Left lung (tissue), 10 donors: ENCODE results near the gene SPRYD3. TPM values are rescaled to one million over a fixed set of nuclear protein-coding genes. Genes with fewer than 3 reads are reported as not detected.

Experiments used
- ATAC-seq: fragments of 200-7000 bp; cut with Tn5 transposase; one replicate; pipeline ENCODE4 v1.9.1; 2020; ENCODE audit warnings: moderate library complexity
- DNase-seq, 4 donors: peaks; one replicate each; pipeline ENCODE4 v3.0.0-alpha.2; 2013 to 2020
- H3K27ac ChIP-seq, 2 donors: fragments of 200-600 bp; sonication (generic) in 1 of 2; one replicate each; pipeline versions ENCODE4 v1.5.0 to v1.8.0; 2020 to 2021
- H3K27me3 ChIP-seq, 2 donors: fragments of 200-600 bp; sonication (generic) in 1 of 2; one replicate each; pipeline versions ENCODE4 v1.5.0 to v1.8.0; 2020 to 2021
- H3K36me3 ChIP-seq, 2 donors: fragments of 200-600 bp; sonication (generic) in 1 of 2; one replicate each; pipeline versions ENCODE4 v1.5.0 to v1.8.0; 2020 to 2021
- H3K4me1 ChIP-seq, 2 donors: fragments of 200-600 bp; one replicate each; pipeline ENCODE4 v1.8.0; 2021
- H3K4me3 ChIP-seq, 2 donors: fragments of 200-600 bp; sonication (generic) in 1 of 2; one replicate each; pipeline versions ENCODE4 v1.5.0 to v1.8.0; 2020 to 2021; ENCODE audit warnings: mild to moderate bottlenecking in 1 of 2
- H3K9me3 ChIP-seq, 2 donors: fragments of 200-600 bp; sonication (generic) in 1 of 2; one replicate each; pipeline versions ENCODE4 v1.5.0 to v1.8.0; 2020 to 2021
- intact Hi-C, 2 donors: fragments of 100-400 bp; cut with DNase I; formaldehyde crosslinking; loops; one replicate each; pipeline versions ENCODE4 v1.11.2 to v1.14.2; 2022
- polyA plus RNA-seq, 6 donors: library from polyadenylated mRNA; unstranded; fragments of 120-200 nt; gene quantifications; one replicate each; pipeline ENCODE4 v1.2.1, GENCODE V29; 2013; ENCODE audit not compliant: insufficient read length in 6 of 6
- total RNA-seq, 2 donors: library from RNA; stranded (reverse); fragmentation: NEBNext Ultra II Directional; extraction: Animal tissue kit (Norgen Biotek cat#: 25700); gene quantifications; one replicate each; pipeline ENCODE4 v1.2.1, GENCODE V29; 2021
- TF ChIP-seq, protein P1 (sequence below), 2 donors: fragments of 200-600 bp; sonication (generic) in 1 of 2; IDR thresholded peaks; one replicate each; pipeline versions ENCODE4 v1.5.0 to v1.8.0; 2021; ENCODE audit warnings: antibody characterized with exemption in 2 of 2
- donor health status: DM: no; HTN: yes; CAD: no.
- donor health status: DM: no; HTN: no; CAD: no.

The SPRYD3 gene
- total and polyA plus RNA-seq, 8 donors, result 14.2 to 41.4 (median 18.1) TPM

DNA sequence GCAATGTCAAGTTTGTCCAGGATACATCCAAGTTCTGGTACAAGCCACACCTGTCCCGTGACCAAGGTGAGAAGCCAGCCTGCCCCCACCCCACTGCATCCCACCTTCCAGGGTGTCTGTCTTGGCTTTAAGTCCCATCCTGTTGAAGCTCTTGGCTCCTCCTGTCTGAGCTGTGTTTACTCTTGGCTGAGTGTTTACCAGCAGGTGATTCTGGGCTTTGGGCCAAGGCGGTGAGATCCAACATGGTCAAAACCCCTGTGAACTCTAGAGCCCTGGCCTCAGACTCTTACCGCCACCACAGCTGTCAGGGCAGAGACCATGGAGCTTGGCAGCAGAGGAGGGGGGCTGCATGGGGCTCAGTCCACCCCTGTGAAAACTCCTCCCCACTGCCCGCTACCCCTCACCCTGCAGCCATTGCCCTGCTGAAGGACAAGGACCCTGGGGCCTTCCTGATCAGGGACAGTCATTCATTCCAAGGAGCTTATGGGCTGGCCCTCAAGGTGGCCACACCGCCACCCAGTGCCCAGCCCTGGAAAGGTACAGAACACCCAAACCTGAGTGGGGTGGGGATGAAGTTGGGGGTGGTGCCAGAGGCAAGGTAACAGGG is 17.7 kb downstream of the SPRYD3 start:
- Histone ChIP-seq H3K4me3 (no peak overlapping the region), H3K9me3 (no peaks in the 10 kb centered on the region), H3K27ac (peak overlapping the region; percentile 28 to 58), H3K36me3 (peaks cover 5 to 85% of the 10 kb centered on the region in 2 donors), H3K4me1 (peaks cover 8 to 33% of the 10 kb centered on the region in 2 donors), H3K27me3 (no peaks in the 10 kb centered on the region)
- DNase-seq (peak in 3 of 4 donors; percentile 72 to 82 (median 80)), ATAC-seq (peak; percentile 67)
- TF ChIP-seq, protein P1, sequence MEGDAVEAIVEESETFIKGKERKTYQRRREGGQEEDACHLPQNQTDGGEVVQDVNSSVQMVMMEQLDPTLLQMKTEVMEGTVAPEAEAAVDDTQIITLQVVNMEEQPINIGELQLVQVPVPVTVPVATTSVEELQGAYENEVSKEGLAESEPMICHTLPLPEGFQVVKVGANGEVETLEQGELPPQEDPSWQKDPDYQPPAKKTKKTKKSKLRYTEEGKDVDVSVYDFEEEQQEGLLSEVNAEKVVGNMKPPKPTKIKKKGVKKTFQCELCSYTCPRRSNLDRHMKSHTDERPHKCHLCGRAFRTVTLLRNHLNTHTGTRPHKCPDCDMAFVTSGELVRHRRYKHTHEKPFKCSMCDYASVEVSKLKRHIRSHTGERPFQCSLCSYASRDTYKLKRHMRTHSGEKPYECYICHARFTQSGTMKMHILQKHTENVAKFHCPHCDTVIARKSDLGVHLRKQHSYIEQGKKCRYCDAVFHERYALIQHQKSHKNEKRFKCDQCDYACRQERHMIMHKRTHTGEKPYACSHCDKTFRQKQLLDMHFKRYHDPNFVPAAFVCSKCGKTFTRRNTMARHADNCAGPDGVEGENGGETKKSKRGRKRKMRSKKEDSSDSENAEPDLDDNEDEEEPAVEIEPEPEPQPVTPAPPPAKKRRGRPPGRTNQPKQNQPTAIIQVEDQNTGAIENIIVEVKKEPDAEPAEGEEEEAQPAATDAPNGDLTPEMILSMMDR (IDR thresholded peaks at IDR 0.05), result no peak
- intact Hi-C loops, result no loop called here

DNA sequence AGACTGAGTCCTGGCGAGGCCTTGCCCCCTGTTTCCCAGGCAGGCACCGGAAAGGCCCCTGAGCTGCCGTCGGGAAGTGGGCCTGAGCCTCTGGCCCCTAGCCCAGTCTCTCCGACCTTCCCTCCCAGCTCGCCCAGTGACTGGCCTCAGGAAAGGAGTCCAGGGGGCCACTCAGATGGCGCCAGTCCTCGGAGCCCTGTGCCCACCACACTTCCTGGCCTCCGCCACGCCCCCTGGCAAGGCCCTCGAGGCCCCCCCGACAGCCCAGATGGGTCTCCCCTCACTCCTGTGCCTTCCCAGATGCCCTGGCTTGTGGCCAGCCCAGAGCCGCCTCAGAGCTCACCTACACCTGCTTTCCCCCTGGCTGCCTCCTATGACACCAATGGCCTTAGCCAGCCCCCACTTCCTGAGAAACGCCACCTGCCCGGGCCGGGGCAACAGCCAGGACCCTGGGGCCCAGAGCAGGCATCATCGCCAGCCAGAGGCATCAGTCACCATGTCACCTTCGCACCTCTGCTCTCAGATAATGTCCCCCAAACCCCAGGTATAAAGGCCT is 18.4 kb downstream of the SPRYD3 start:
- peaks cover 5 to 83% of the 10 kb centered on the region in 2 donors for H3K36me3 ChIP-seq
- no peaks in the 10 kb centered on the region for H3K9me3 ChIP-seq
- H3K4me1 ChIP-seq, result peaks cover 8 to 25% of the 10 kb centered on the region in 2 donors
- TF ChIP-seq, protein P1 (IDR thresholded peaks at IDR 0.05), result no peak
- DNase-seq (peak in 1 of 4 donors; percentile 76), ATAC-seq (no peak)
- peak overlapping the region; percentile 2 to 58 for H3K27ac ChIP-seq
- H3K27me3 ChIP-seq, result no peaks in the 10 kb centered on the region
- H3K4me3 ChIP-seq, result no peak overlapping the region
- intact Hi-C loops, result no loop called here

DNA sequence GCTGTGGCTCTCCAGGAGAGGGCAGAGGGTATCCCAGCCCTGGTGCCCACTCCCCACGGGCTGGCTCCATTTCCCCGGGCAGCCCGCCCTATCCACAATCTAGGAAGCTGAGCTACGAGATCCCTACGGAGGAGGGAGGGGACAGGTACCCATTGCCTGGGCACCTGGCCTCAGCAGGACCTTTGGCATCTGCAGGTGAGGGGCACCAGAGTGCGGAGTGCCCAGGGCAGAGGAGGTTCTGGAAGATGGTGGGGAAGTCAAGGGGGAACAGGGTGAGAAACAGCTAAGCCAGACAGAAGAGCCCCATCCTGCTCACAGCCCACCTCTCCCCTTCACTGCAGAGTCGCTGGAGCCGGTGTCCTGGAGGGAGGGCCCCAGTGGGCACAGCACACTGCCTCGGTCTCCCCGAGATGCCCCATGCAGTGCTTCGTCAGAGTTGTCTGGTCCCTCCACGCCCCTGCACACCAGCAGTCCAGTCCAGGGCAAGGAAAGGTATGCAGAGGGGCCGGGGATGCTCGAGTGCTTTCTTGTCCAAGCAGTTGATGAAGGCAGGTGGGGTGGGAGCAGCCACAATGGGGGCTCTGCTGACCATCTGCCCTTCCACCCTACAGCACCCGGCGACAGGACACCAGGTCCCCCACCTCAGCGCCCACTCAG is 19.0 kb downstream of the SPRYD3 start:
- no peaks in the 10 kb centered on the region for H3K27me3 ChIP-seq
- H3K4me1 ChIP-seq, result peaks cover 8 to 25% of the 10 kb centered on the region in 2 donors
- no peaks in the 10 kb centered on the region for H3K9me3 ChIP-seq
- no peak for ATAC-seq
- no peak overlapping the region for H3K4me3 ChIP-seq
- H3K36me3 ChIP-seq, result peaks cover 5 to 83% of the 10 kb centered on the region in 2 donors
- TF ChIP-seq, protein P1 (IDR thresholded peaks at IDR 0.05), result no peak
- DNase-seq, result no peak
- intact Hi-C loops, result no loop called here
- peak overlapping the region; percentile 2 to 58 for H3K27ac ChIP-seq

DNA sequence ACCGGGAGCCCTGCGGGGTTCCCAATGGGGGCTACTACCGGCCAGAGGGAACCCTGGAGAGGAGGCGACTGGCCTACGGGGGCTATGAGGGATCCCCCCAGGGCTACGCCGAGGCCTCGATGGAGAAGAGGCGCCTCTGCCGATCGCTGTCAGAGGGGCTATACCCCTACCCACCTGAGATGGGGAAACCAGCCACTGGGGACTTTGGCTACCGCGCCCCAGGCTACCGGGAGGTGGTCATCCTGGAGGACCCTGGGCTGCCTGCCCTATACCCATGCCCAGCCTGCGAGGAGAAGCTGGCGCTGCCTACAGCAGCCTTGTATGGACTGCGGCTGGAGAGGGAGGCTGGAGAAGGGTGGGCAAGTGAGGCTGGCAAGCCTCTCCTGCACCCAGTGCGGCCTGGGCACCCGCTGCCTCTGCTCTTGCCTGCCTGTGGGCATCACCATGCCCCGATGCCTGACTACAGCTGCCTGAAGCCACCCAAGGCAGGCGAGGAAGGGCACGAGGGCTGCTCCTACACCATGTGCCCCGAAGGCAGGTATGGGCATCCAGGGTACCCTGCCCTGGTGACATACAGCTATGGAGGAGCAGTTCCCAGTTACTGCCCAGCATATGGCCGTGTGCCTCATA is 19.6 kb downstream of the SPRYD3 start:
- intact Hi-C loops, result no loop called here
- H3K4me1 ChIP-seq, result peaks cover 11 to 32% of the 10 kb centered on the region in 2 donors

More for the DNA sequence above, 19.6 kb downstream of the SPRYD3 start:
- no peaks in the 10 kb centered on the region for H3K27me3 ChIP-seq
- TF ChIP-seq, protein P1 (IDR thresholded peaks at IDR 0.05), result no peak
- no peak overlapping the region for H3K27ac ChIP-seq
- H3K36me3 ChIP-seq, result peaks cover 5 to 79% of the 10 kb centered on the region in 2 donors
- ATAC-seq (no peak), DNase-seq (no peak)
- no peaks in the 10 kb centered on the region for H3K9me3 ChIP-seq
- H3K4me3 ChIP-seq, result no peak overlapping the region
